Peyer's patch (tissue), 4 donors: Measurements from ENCODE around the gene HOXA3.

Source experiments
- CTCF ChIP-seq, 6 experiments: fragments of 450-650 bp in 4 of 6; fragments of 200-600 bp in 2 of 6; sonication (generic) in 1 of 6; IDR thresholded peaks; one replicate each; pipeline ENCODE4 v1.5.1; 2017 to 2019; ENCODE audit warnings: antibody characterized with exemption in 6 of 6, mild to moderate bottlenecking in 3 of 6, moderate library complexity in 1 of 6
- POLR2A ChIP-seq, 2 donors: fragments of 450-650 bp; IDR thresholded peaks; one replicate each; pipeline ENCODE4 v1.5.1; 2017; ENCODE audit warnings: antibody characterized with exemption in 2 of 2, mild to moderate bottlenecking in 2 of 2, moderate library complexity in 2 of 2

GRCh38 chr7:27101957-27102580, 50.3 kb downstream of the HOXA3 start:
- TF ChIP-seq CTCF (IDR thresholded peaks at IDR 0.05): no peak
- no peak for TF ChIP-seq POLR2A (IDR thresholded peaks at IDR 0.05)
